CD1c-positive myeloid dendritic cell (primary cell): ENCODE results near the gene ST6GALNAC1.

Source experiments
- DNase-seq: peaks from one replicate; pipeline ENCODE4 v3.0.0-alpha.2; 2016; ENCODE audit errors: extremely low spot score

The ST6GALNAC1 gene, protein sequence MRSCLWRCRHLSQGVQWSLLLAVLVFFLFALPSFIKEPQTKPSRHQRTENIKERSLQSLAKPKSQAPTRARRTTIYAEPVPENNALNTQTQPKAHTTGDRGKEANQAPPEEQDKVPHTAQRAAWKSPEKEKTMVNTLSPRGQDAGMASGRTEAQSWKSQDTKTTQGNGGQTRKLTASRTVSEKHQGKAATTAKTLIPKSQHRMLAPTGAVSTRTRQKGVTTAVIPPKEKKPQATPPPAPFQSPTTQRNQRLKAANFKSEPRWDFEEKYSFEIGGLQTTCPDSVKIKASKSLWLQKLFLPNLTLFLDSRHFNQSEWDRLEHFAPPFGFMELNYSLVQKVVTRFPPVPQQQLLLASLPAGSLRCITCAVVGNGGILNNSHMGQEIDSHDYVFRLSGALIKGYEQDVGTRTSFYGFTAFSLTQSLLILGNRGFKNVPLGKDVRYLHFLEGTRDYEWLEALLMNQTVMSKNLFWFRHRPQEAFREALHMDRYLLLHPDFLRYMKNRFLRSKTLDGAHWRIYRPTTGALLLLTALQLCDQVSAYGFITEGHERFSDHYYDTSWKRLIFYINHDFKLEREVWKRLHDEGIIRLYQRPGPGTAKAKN

GRCh38 chr17:76643553-76644148 is at the start of gene ST6GALNAC1:
TSS of gene ST6GALNAC1 (minus strand) at chr17:76643757. CDS start at chr17:76643638, 119 bp downstream.
- no peak for DNase-seq

GRCh38 chr17:76691379-76692191 is 48.0 kb upstream of the ST6GALNAC1 start:
- DNase-seq, result no peak

DNA sequence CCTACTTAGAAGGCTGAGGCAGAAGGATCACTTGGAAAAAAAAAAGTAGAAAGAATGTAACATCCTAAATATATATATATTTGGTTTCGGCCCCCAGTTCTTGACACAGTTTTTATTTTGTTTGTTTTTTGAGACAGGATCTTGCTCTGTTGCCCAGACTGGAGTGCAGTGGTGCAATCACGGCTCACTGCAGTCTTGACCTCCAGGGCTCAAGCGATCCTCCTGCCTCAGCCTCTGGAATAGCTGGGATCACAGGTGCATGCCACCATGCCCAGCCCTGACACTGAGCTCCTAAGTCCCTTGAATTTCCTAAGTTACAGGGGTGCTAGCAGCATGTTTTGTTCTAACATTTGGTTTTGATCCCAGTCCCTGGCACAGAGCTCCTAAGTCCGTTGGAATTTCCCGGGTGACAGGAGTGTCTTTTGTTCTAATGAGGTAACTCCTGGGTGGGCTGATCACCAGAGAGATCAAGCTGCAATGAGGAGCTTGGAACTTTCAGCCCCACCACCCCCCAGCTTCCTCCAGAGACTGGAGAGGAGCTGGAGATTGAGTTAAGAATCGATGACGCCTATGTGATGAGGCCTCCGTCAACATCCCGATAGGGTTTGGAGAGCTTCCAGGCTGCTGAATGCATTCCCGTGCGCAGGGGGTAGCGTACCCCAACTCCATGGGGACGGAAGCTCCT is 47.2 kb upstream of the ST6GALNAC1 start:
- DNase-seq, result no peak

DNA sequence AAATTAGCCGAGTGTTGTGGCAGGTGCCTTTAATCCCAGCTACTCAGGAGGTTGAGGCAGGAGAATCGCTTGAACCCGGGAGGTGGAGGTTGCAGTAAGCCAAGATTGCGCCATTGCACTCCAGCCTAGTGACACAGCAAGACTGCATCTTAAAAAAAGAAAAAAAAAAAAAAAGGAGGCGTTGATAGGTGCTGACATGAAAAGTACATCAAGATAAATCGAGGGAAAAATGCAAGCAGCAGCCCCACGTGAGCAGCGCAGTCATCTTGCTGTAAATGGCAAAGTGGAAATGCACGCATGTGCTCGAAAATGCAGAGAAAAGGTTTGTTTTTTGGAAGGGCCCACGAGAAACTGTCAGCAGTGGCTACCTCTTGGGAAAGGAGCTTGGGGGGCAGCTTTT is 46.3 kb upstream of the ST6GALNAC1 start:
- no peak for DNase-seq

- DNase-seq, result no peak
Observed at GRCh38 chr17:76688165-76688622, 44.6 kb upstream of the ST6GALNAC1 start.

DNA sequence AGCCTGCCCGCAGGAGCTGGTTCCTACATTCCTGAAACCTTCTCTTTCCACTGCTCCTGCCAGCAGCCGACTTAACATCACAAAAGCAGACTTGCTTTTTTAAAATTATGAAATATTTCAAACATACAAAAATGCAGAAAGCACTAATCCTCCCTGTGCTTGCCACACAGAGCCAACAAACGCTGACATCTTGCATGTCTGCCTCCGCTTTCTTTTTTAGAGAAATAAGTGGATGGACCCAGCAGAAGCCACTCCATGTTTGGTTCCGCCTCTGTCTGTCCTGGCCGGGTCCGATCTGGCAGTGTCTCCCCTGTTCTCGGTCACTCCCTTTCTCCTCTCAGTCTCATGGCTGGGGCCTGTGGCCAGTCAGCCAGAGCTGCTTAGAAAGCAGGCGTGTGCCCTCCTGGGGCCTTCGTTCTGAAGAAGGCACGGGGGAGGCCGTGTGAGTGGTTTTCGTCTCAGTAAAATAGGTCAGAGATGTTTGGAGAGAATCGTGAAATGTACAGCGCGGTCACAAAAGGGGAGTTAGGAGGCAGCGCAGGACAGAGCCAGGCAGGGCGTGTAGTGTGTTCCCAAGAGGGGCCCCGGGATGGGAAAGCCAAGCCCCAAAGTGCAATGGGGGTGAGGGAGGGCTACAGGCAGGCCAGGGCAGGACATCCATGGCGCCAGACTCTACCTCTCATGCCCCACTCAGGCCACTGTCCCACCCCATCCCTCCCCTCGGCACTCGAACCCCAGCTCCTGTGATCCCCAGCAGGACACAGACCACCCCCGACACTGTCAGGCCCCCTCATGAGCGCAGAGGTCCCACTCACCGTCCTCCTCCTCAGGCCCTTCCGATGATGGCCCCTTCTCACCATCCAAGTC is 44.0 kb upstream of the ST6GALNAC1 start:
- DNase-seq, result no peak

DNA sequence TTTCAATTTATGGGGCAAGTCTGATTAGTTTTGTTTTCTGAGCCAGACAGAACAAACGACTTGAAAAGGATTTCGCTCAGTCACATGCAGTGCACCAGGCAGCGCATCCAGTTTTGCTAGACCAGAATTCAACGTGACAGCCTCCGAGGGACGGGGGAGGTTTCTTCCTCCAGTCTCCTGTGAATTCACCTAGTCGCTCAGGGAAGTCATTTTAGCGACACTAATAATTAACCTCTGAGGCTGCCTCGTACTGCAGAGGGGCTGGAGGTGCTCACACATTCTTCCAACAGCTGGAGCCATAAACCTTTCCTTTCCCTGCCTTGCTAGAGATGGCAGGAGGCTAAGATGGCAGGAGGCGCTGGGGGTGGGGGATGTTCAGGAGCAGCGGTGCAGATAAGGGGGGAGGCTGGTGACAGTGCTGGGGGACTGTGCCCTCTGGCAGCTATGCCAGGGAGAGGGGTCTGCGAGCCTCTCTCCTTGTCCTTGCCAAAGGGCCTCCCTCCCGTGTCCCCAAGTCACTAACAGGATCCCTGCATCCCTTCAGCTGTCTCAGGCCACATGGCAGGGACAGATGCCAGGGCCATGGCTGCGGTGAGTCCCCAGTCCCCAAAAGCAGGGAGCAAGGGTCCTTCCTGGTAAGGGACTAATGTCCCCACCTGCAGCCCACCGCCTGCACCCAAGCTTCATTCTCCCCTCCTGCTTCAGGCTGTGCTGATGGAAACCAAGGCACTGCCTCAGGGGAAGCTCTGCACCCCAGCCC is 43.2 kb upstream of the ST6GALNAC1 start:
- DNase-seq, result no peak

DNA sequence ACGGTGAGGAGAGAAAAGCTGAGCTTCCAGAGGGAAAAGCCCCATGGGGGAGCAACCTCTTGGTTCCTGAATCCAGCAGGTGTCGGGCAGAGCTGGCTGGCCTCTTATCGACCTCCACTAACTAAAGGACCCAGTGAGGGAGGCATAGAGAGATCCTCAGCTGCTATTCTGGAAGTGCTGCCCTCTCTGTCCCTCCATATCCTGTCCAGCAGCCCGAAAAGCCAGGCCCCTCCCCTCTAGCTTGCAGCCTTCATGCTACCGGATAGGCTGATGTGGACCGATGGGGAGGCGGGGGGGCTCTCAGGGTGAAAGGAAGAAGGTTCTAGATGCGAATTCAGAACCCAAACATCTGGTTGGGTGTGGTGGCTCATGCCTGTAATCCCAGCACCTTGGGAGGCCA is 42.3 kb upstream of the ST6GALNAC1 start:
- no peak for DNase-seq

- DNase-seq, result no peak
Observed at GRCh38 chr17:76685366-76685765, 41.8 kb upstream of the ST6GALNAC1 start.

GRCh38 chr17:76684756-76685155 is 41.2 kb upstream of the ST6GALNAC1 start:
- no peak for DNase-seq

GRCh38 chr17:76683921-76684745 is 40.6 kb upstream of the ST6GALNAC1 start:
- DNase-seq, result no peak

GRCh38 chr17:76683011-76683755 is 39.6 kb upstream of the ST6GALNAC1 start:
- no peak for DNase-seq

GRCh38 chr17:76682296-76682695 is 38.7 kb upstream of the ST6GALNAC1 start:
- no peak for DNase-seq

DNA sequence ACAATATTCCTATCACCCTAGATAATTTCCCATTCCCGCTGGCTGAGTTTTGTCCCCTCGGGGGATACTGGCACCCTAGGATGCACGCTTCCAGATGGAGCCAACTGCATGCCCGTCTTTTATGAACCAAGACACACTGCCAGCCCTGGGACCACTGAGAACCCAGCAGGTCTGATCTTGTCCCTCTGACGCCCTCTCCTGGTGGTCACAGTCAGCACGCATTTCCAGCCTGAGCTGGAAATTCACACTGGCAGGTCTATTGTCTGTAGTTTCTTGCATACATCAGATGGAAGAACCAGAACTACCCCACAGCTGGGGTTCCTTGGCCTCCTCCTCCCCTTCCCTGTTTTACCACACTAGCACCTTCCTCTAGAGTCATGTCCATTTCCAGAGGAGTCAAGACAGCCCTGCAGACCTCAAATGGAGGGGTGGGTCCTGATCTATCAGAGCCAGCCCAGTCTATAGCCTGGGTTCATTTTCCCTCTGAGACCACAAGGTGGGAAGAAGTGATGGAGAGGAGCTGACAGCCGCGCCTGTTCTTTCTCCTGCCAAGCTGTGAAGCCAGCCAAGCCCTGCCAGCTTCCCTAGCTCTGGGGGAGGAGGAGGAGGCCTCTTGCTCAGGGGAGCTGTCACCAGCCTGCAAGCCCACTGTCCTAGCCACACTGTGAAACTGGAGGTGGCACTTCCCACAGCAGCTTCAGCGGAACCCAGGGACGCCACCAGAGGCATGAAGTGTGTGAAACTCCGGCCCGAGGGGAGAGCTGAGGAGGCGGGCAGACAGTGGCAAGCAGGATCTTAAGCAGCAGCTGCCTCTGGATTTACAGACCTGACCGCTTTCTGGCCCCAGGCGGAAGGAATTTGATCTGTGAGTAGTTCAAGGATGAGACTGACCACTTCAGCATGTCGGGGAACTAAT is 37.9 kb upstream of the ST6GALNAC1 start:
- peak; percentile 59 for DNase-seq

GRCh38 chr17:76679239-76679638 is 35.7 kb upstream of the ST6GALNAC1 start:
- DNase-seq, result no peak

GRCh38 chr17:76678330-76678729 is 34.8 kb upstream of the ST6GALNAC1 start:
- no peak for DNase-seq

GRCh38 chr17:76677406-76677805 is 33.8 kb upstream of the ST6GALNAC1 start:
- no peak for DNase-seq
